NCI-H2227 (cell line): ENCODE data around the gene RIC3.

ENCODE experiments used
- DNase-seq: peaks from one replicate; lab custom pipeline; 2025; ENCODE audit not compliant: unreplicated experiment; lab: John Stamatoyannopoulos, UW

RIC3 gene

DNA sequence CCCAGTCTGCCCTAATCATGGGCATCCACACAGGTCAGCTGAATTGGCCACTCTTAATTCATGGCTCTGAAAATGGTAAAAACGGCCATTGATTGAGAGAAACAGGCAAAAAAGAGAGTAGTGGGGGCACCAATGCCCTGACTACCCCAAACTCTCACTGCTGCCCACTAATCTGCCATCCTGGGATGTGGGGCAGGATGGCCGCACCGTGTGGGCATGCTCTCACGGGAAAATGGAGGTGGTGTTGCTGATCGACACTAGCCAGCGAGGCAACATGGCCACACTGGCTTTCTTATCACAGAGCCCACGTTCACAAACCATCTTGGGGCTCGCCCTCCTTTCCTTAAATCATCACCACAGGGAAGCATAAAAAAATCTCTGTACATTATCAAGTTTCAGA is 99.1 kb downstream of the RIC3 start:
- DNase-seq, result no peak

DNA sequence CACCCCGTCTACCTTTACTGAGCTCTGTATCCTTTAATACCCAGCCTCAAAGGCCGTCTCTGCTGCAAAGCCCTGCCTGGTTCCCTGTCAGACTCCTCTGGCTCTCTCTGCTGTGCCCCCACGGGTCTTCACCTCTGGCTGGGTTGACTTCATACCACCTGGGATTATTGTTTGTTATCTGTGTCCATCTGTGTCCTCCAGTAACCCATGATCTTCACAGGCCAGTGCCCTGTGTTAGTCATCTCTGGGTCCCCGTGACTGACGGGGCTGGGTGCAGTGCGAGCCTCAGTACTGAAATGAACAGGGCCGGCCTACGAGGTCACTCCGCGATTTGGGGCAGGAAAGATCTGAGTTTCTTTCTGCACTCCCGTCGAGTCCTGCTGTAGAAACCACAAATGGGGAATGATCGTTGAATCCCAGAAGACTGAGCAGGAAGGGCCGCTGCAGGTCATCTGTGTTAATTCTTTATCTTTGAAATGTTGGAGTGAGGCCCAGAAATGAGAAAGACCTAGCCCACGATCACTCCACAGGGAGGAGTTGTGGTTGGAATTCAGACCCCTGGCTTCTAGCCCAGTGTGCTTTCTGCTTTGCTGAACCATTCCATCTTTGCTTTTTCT is 100.1 kb downstream of the RIC3 start:
- peak; percentile 32 for DNase-seq

DNA sequence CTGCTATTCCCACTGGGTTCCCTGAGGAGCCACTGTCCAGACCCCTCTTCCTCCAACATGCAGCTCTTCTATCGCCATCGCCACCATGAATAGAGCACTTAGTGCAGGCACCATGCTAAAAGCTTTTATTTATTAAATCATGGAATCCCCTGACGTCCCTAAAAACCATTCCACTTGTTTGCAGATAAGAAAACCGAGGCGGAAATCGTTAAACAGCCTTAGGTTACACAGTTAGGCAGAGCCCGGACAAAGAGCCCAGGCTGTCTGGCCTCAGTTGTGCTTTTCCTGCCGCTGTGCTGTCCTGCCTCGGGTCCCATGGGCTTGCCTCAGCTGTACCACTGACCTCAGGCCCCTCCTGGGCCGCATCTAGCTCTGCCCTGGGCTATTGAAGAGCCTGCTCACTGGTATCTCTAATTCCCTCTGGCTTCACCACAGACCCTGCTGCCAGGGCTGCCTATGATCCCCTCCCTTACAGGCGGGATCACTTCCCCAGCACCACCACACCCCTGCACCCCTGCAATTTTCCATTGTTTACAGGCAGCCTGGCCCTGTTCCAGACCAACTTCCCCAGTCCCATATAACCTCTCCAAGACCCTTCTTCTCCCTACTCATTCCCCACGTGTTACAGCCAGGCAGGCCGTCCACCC is 100.8 kb downstream of the RIC3 start:
- DNase-seq, result no peak

DNA sequence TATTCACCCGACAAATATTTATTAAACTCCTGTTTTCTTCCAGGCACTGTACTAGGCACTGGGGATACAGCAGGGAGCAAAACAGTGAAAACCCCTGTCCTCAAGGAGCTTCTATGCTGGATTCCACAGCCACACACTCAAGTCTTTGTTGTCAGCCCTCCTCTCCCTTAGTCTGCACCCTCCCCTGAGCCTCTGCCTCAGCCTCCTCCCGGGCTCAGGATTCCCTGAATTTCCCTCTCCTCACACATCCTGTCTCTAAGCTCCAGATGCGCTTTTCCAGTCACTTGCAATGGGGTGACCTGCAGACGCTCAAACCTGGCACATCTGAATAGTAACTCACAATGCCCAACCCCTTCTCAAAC is 101.3 kb downstream of the RIC3 start:
- DNase-seq, result no peak

DNA sequence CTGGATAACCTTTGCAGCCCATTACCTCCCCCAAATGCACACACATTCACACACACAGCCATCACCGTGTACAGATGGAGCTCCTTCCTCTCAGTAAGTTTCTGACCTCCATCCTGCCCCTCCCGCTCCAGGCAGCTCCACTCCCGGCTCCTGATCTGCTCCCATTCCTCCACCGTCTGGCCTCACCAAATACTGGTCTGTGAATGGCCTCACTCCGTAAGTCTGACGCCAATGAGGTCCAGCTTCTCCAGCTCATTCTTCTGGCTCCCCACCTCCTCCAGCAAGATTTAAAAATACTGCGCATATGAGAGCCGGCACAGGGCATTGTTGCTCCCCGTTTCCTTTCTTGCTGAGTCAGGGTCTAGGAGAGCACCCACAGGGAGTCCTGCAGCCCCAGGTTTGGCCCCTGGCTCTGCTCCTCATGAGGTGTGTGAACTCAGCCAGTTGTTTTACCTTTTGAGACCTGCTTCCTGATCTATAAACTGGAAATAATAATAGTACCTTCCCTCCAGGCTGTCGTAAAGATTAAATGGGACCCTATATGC is 101.8 kb downstream of the RIC3 start:
- no peak for DNase-seq

DNA sequence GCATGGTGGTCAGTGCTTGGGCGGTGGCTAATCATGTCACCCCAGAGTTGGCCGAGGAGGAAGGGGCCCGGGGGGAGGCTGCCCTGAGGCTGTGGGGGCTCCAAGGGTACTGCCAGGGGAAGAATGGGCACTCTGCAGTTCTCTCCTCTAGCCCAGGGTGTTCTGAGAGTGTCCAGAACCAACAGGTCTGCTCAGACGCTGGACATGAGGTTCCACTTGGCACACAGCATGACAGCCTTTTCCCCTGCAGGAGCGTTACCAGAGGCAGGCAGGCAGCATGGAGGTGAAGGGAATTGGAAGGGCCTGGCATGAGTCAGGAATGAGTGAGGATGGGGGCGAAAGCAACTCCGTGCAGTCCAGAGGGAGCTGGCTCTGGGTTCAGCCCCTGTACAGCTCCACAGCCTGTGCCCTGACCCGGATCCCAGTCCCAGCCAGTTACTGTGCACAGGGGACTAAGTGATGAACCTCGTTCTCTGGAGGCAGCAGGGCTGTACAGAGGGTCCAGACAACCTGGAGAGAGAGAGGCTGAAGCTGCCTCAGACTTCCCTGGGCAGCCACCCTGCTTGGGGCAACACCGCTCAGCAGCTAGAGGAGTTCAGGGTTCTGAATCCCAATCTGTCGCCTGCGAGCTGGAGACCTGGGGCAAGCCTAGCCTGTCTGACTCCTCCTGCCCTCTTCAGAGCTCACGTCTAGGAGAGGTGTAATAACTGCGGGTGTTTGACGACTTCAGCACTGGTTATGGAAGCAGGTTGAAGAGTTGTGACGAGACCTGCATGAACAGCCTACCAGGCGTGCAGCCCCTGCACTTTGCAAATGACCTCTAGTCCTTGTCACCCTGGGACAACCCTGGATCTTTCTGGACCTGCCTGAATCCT is 102.6 kb downstream of the RIC3 start:
- no peak for DNase-seq

DNA sequence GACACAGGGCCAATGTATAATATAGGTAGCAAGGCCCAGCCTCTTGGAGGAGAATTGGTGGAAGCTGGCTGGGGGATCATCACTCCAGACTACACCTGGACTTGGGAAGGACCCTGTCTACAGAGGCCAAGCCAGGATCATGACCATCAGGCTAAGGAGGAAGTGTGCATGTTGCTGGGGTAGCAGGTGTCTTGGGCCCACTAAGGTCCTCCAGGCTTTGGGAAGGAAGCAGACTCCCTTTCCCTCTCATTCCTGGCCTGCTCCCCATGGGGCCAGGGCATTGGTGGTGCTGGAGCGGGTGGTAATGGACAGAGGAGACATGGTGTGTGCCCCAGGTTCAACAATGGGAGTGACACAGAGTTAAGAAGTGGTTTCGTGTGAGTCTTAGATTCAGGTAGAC is 103.8 kb downstream of the RIC3 start:
- DNase-seq, result no peak

DNA sequence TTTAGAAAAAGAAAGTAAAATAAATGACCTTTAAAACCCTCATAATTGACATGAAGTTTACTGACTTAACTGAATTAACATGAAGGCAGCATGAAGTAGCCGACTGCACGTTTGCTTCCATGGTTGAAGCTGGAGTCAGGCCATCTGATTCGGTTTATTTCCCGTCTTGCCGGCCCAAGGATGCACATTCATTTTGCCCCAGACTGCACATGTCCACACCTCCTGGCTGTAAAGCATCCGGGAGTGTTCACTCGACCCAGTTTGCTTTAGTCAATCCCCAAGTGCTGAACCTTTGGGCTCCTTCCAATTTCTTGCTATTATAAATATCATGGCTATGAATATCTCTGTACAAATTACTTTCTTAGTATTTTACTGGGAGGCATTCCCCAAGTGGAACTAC is 105.5 kb downstream of the RIC3 start:
- DNase-seq, result no peak

DNA sequence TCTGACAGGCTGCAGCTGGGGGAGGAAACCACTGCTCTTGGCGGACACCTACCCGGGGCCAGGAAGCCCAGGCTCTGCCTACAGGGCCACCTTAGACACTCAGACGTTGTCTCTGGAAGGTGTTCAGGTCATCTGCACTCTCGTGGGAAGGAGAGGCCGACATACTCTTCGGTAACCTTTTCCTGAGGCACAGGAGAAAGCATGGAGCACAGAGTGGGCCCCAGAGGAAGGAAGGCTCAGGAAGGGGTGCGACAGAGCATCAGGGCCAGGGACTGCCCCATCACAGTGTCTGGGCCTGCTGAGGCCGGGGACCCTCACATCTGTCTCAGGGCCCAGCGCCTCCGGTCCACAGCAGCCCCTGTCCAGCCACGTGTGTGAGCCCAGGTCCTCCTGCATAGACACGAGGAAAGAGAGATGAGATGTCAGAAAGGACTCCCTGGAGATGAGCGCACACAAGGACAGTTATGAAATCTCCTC is 106.0 kb downstream of the RIC3 start:
- DNase-seq, result no peak

DNA sequence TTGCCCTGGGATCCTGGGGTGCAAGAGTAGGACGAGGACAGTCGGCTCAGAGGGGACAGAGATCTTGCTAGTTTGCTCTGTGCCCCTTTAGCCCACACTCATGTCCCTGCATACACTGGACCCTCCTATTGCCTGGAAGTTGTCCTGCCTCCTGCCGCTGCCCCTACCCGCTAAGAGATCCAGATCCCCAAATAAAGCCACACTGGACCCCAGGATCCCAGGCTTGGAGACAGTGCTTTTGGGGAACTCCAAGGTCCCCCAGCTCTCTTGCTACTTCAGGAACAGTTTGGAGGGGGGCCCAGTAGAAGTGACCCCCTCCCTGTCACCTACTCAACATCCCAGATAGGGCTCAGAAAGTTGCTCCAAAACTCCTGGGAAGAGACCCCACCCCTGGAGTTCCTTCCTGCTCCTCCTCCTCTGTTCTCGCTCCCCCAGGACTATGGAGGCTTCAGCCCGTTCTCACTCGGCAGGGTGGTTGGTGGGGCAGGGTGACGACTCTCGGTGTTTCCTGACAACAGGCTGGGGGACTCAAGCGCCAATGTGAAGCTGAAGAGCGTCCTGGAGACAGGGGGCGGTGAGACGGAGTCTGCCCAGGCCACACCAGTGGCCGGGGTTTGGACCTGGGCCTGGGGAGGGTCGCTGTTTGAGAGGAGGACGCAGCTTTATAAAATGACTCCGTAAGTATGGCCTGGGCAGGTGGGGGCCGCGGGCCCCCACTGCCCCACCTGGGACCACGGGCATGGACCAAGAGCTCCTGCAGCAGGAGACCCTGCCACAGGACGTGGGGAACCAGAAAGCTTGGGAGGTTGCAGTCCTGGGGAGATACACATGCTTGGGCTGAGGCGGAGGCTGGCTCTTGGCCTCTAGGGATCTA is 107.0 kb downstream of the RIC3 start:
- no peak for DNase-seq

DNA sequence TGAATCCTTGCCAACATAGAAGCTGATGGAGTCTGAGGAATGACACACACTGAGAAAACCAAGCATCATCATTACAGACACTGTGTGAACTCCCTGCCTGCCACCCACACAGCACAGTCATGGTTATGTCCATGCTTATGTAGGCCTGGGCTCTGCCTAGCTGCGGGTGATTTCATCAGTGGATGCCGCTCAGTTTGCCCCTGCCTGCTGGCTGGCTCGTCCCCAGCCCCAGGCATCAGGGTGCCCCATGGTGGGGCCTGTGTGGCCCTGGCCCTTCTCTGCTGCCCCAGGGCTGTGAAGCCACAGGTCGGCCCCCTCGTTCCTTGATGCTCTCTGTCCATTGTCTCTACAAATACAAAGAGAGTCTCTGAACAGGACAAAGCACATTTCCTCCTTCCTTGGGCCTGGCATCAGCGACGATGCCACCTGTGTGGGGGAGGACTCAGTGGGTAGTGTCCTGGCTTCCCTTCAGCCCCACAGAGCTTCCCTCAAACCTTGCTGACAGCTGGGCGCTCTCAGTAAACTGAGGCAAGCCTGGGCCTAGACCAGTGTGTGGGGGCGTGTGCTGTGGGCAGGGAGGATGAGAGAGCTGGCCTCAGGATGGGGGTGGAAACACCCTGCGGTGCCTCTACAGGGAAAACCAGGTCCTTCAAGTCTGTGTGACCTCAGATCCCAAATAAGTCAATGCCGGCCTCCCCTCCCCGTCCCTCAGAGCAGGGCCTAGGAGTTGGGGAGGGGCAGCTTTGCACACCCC is 107.8 kb downstream of the RIC3 start:
- no peak for DNase-seq

DNA sequence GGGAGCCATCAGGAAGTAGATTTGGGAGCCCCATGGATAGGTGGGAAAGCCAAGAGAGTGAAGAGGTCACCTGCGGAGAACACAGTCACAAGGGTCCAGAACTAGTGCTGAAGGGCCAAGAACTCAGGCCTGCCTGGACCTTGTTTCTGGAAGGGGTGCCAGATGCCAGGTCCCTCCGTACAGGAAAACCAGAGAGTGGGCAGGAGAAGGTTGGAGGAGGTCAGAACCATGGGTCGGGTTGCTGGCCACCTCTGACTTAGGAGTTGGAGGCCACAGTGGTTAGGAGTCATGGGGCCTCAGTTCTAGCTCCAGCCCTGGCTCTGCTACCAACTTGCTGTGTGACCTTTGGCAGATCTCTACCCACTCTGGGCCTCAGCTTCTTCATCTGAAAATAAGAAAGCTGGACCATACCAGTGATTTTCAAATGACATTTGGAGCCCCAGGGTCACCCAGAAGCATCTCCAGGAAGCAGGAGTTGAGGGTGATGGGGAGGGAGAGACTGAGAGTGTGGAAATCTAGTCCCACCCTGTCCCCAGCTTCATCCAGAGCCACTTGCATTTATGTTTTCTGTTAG is 108.6 kb downstream of the RIC3 start:
- no peak for DNase-seq

DNA sequence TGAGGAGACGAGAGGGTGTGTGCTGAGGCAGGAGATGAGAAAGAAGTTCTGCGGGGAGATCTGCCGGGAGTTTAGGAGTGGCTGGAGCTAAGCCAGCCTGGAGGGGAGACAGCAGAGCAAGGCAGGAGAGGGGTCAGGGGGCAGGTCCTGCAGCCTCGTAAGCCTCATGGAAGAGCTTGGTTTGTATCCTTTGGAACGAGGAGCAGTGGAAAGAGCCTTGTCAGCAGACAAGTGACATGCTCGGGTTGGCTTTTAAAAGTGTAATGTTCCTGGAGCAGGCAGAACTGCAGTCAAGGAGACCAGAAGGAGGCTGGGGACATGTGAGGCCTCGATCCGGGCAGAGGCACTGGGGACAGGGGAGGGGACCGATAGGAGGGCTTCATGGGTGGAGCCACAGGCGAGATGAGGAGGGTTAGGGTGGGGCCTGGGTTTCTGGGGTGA is 109.2 kb downstream of the RIC3 start:
- no peak for DNase-seq

DNA sequence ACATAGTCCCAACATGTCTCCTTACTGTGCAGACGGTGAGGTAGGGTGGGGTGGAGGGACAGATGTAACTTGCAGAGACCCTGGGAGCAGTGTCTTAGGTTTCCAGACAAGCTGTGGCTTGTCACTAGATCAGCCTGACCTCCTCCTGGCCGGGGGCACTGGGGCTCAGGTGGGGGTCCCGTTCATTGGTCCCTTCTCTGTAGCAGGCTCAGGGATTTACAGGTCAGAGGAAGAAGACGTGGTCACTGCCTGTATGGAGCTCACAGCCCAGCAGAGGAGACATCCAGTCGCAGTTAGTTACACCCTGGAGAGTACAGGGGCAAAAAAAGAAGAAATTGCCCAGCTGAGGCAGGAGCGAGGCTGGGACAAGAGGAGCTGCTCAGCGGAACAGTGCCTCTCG is 109.8 kb downstream of the RIC3 start:
- DNase-seq, result no peak

DNA sequence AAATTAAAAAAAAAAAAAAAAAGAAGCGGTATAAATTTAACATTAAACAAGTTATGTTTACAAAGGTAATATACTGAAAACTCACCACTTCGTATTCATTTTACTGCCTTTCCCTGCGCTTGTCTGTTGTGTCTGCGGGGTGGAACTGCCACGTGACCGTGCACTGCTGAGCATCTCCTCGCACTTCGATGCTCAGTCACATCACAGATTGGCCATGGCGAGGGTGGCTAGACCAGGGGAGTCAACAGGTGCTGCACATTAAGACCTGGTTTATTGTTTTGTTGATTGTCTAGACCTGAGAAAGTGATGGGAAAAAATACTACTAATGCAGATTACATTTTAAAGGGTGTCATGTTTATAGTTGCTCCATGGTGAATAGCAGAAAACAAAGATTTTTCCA is 110.6 kb downstream of the RIC3 start:
- no peak for DNase-seq

DNA sequence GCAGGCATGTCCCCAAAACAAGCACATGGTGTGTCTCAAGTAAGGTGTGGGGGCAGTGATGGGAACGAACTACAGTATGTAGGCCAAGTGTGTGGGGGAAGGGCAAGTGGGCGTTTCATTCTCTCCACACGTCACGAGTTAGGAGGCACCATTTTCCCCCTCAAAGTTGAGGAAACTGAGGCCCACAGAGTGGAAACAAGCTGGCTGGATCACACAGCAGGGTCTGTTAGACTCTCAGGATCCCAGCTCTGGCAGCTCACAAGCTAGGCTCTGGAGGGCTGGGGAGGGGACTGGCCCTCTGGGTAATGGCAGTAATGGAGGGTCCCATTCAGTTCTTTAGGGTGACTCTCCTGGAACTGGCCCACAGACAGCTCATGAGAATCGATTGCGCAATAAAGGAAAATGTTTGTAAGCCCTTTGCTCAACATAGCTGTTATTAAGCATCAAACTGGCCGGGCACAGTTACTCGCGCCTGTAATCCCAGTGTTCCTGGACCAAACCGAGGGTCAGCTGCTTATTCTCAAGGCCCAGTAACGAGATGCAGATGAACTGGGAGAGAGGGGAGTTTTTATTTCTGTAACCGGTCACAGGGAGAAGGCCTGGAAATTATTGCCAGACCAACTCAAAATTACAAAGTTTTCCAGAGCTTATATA is 111.9 kb downstream of the RIC3 start:
- no peak for DNase-seq
